Neural cell (in vitro differentiated cells): ENCODE data around the gene NPIPB2. TPM values are rescaled to one million over a fixed set of nuclear protein-coding genes. Genes with fewer than 3 reads are reported as not detected.
"Not testable (repeated sequence)": the region's sequence is repeated elsewhere in the genome, so short reads cannot be mapped to it uniquely, and the experiment has no call there.

Experiments used
- H2AFZ ChIP-seq: fragments of 200-600, 300-800 bp; sonication (generic), shearing (Covaris generic); 2 replicates; pipeline ENCODE4 v1.6.0; 2014; ENCODE audit warnings: low read depth, mild to moderate bottlenecking, antibody characterized with exemption, low read length, moderate library complexity
- H3F3A ChIP-seq: fragments of 200-600 bp; shearing (Covaris generic); 2 replicates; pipeline ENCODE4 v1.6.1; 2016; ENCODE audit warnings: mild to moderate bottlenecking, moderate library complexity, mixed read lengths, antibody characterized with exemption, low read length; ENCODE audit not compliant: insufficient read depth, poor library complexity, severe bottlenecking
- H3K27ac ChIP-seq: fragments of 200-600, 300-800 bp; sonication (generic), shearing (Covaris generic); 2 replicates; pipeline ENCODE4 v1.5.1; 2014; ENCODE audit warnings: mild to moderate bottlenecking, low read length, moderate library complexity
- H3K27me3 ChIP-seq: fragments of 300-800, 200-600 bp; sonication (generic), shearing (Covaris generic); 2 replicates; pipeline ENCODE4 v1.6.0; 2014; ENCODE audit warnings: mild to moderate bottlenecking, low read depth, low read length, moderate library complexity; ENCODE audit not compliant: insufficient read depth
- H3K36me3 ChIP-seq: fragments of 300-800, 200-600 bp; sonication (generic), shearing (Covaris generic); 2 replicates; pipeline ENCODE4 v1.5.1; 2014; ENCODE audit warnings: mild to moderate bottlenecking, antibody characterized with exemption, low read length, moderate library complexity; ENCODE audit not compliant: insufficient read depth
- H3K4me2 ChIP-seq: fragments of 300-800, 200-600 bp; sonication (generic), shearing (Covaris generic); 2 replicates; pipeline ENCODE4 v1.6.0; 2014; ENCODE audit warnings: mild to moderate bottlenecking, low read length
- H3K4me3 ChIP-seq: fragments of 300-800, 200-600 bp; sonication (generic), shearing (Covaris generic); 2 replicates; pipeline ENCODE4 v1.5.1; 2014; ENCODE audit warnings: mild to moderate bottlenecking, low read length, moderate library complexity
- H3K79me2 ChIP-seq: fragments of 200-600 bp; shearing (Covaris generic); replicated peaks from 2 replicates; pipeline ENCODE4 v1.6.0; 2014; ENCODE audit warnings: mild to moderate bottlenecking, low read length, moderate library complexity; ENCODE audit not compliant: insufficient read depth
- H3K9ac ChIP-seq: fragments of 300-800, 200-600 bp; sonication (generic), shearing (Covaris generic); 2 replicates; pipeline ENCODE4 v1.6.1; 2016; ENCODE audit warnings: mild to moderate bottlenecking, low read length, mixed read lengths
- H3K9me2 ChIP-seq: fragments of 200-600 bp; shearing (Covaris generic); 2 replicates; pipeline ENCODE4 v1.6.1; 2016; ENCODE audit warnings: mild to moderate bottlenecking, low read length, mixed read lengths; ENCODE audit not compliant: insufficient read depth
- H3K9me3 ChIP-seq: fragments of 200-600, 300-800 bp; sonication (generic), shearing (Covaris generic); 2 replicates; pipeline ENCODE4 v1.6.1; 2016; ENCODE audit warnings: mild to moderate bottlenecking, mixed run types, low read length, moderate library complexity, mixed read lengths
- H4K20me1 ChIP-seq: fragments of 200-600 bp; shearing (Covaris generic); 2 replicates; pipeline ENCODE4 v1.6.1; 2016; ENCODE audit warnings: mild to moderate bottlenecking, mixed run types; ENCODE audit not compliant: insufficient read depth
- CTCF ChIP-seq: fragments of 450-650 bp; IDR thresholded peaks from 2 replicates; pipeline ENCODE4 v1.5.1; 2014; ENCODE audit warnings: antibody characterized with exemption, mild to moderate bottlenecking, moderate library complexity; ENCODE audit not compliant: poor library complexity, severe bottlenecking
- EP300 ChIP-seq: fragments of 450-650 bp; conservative IDR thresholded peaks from 2 replicates; pipeline ENCODE4 v1.6.1; 2014; ENCODE audit warnings: antibody characterized with exemption, mild to moderate bottlenecking, moderate library complexity; ENCODE audit not compliant: poor library complexity, severe bottlenecking
- EZH2 ChIP-seq: fragments of 200-600, 300-800 bp; shearing (Covaris generic), sonication (generic); IDR thresholded peaks from 2 replicates; pipeline ENCODE4 v1.6.1; 2014; ENCODE audit warnings: antibody characterized with exemption, low read length, borderline replicate concordance, mild to moderate bottlenecking; ENCODE audit not compliant: insufficient read depth, poor library complexity, severe bottlenecking
- MXI1 ChIP-seq: fragments of 450-650 bp; conservative IDR thresholded peaks from 2 replicates; pipeline ENCODE4 v1.6.1; 2014; ENCODE audit warnings: antibody characterized with exemption, mild to moderate bottlenecking; ENCODE audit not compliant: poor library complexity, severe bottlenecking
- POLR2AphosphoS5 ChIP-seq: IDR thresholded peaks from 2 replicates; pipeline ENCODE4 v1.6.1; 2012
- RAD21 ChIP-seq: fragments of 450-650 bp; conservative IDR thresholded peaks from 2 replicates; pipeline ENCODE4 v1.6.1; 2014; ENCODE audit warnings: antibody characterized with exemption, mild to moderate bottlenecking, moderate library complexity
- REST ChIP-seq: IDR thresholded peaks from 2 replicates; pipeline ENCODE4 v1.6.1; 2012; ENCODE audit warnings: borderline replicate concordance
- SMC3 ChIP-seq: fragments of 450-650 bp; conservative IDR thresholded peaks from 2 replicates; pipeline ENCODE4 v1.6.1; 2014; ENCODE audit warnings: antibody characterized with exemption, mild to moderate bottlenecking, moderate library complexity; ENCODE audit not compliant: poor library complexity
- TAF1 ChIP-seq: IDR thresholded peaks from 2 replicates; pipeline ENCODE4 v1.6.1; 2012; ENCODE audit warnings: low read depth
- polyA plus RNA-seq: library from polyadenylated mRNA; depleted of rRNA; stranded (reverse); fragments of >200 nt; gene quantifications from 2 replicates; pipeline ENCODE4 v1.2.3, GENCODE V29; 2014

The NPIPB2 gene
- polyA plus RNA-seq, 1 donor from 2014 or later: 0.82 TPM

GRCh38 chr16:11946433-11946832, 4.6 kb upstream of the NPIPB2 start:
- no peaks in the 10 kb centered on the region for H4K20me1 ChIP-seq
- no peaks in the 10 kb centered on the region for H3K9me2 ChIP-seq
- H3K27ac ChIP-seq: no peak overlapping the region
- no peak for TF ChIP-seq EP300
- TF ChIP-seq CTCF: no peak
- TF ChIP-seq REST: no peak
- no peak for TF ChIP-seq POLR2AphosphoS5
- TF ChIP-seq RAD21: no peak
- no peak for TF ChIP-seq EZH2
- TF ChIP-seq SMC3: no peak
- no peak for TF ChIP-seq MXI1
- no peak for TF ChIP-seq TAF1
- H3K27me3 ChIP-seq: no peaks in the 10 kb centered on the region
- H3K79me2 ChIP-seq: no peaks in the 10 kb centered on the region
- no peak overlapping the region for H2AFZ ChIP-seq
- no peak overlapping the region for H3K4me2 ChIP-seq
- H3K9ac ChIP-seq: no peak overlapping the region
- H3K4me3 ChIP-seq: no peak overlapping the region
- H3K36me3 ChIP-seq: no peaks in the 10 kb centered on the region
- no peaks in the 10 kb centered on the region for H3F3A ChIP-seq
- H3K9me3 ChIP-seq: no peaks in the 10 kb centered on the region

- H3K9me3 ChIP-seq, H3K4me2 ChIP-seq, H2AFZ ChIP-seq, H3F3A ChIP-seq, H3K36me3 ChIP-seq, H3K27me3 ChIP-seq, H4K20me1 ChIP-seq, H3K4me3 ChIP-seq, H3K9ac ChIP-seq, H3K27ac ChIP-seq, H3K79me2 ChIP-seq, H3K9me2 ChIP-seq: not testable (repeated sequence)
Observed at GRCh38 chr16:11927350-11927749, 14.5 kb downstream of the NPIPB2 start.

GRCh38 chr16:11924046-11924445, 17.8 kb downstream of the NPIPB2 start:
- not testable (repeated sequence) for H2AFZ ChIP-seq, H3K9me3 ChIP-seq, H3K9ac ChIP-seq, H4K20me1 ChIP-seq, H3K79me2 ChIP-seq, H3K27me3 ChIP-seq, H3K27ac ChIP-seq, H3K4me2 ChIP-seq, H3K4me3 ChIP-seq, H3K9me2 ChIP-seq, H3K36me3 ChIP-seq, H3F3A ChIP-seq
